ENCODE data around the gene AHRR.

DNA sequence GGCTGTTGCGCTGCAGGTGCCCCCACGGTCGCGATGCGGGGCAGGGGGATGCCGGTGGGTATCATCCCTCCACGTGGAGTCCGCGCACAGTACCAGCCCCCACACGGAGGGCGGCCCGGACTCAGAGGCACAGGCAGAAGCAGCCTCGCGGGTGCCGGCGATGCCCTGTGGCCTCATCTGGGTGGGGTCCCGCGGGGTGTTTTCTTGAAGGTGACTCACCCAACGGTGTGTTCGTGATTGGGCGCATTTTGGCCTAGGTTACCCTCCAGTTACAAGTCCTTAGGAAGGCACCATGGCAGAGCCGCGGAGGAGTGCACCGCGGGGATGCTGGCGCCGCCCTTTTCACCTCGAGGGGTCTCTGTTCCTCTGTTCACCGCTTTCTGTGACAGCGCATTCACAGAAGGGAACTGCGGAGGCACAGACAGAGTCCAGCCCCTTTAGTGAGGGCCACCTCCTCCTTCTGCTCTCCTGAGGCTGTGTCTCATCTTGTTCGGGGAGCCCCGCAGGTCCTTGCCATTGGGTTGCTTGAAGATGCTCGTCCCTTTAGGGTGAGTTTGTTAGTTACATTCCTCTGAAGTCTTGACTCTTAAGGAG, 99.9 kb downstream of the AHRR start:
- TF ChIP-seq, protein P1, sequence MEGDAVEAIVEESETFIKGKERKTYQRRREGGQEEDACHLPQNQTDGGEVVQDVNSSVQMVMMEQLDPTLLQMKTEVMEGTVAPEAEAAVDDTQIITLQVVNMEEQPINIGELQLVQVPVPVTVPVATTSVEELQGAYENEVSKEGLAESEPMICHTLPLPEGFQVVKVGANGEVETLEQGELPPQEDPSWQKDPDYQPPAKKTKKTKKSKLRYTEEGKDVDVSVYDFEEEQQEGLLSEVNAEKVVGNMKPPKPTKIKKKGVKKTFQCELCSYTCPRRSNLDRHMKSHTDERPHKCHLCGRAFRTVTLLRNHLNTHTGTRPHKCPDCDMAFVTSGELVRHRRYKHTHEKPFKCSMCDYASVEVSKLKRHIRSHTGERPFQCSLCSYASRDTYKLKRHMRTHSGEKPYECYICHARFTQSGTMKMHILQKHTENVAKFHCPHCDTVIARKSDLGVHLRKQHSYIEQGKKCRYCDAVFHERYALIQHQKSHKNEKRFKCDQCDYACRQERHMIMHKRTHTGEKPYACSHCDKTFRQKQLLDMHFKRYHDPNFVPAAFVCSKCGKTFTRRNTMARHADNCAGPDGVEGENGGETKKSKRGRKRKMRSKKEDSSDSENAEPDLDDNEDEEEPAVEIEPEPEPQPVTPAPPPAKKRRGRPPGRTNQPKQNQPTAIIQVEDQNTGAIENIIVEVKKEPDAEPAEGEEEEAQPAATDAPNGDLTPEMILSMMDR (conservative IDR thresholded peaks at IDR 0.05; ENCODE audit: low read length) = no peak
- TF ChIP-seq EZH2phosphoT487 (IDR thresholded peaks at IDR 0.05; ENCODE audit: borderline replicate concordance, low read depth, low read length) = no peak

All from OCI-LY7 (cell line).